Osteocyte (in vitro differentiated cells): ENCODE measurements around the gene SGMS2. TPM values are rescaled to one million over a fixed set of nuclear protein-coding genes. Genes with fewer than 3 reads are reported as not detected.

Experiments
- DNase-seq: peaks from one replicate; pipeline ENCODE4 v3.0.0; 2021; ENCODE audit warnings: mixed read lengths; ENCODE audit not compliant: unreplicated experiment; ENCODE audit errors: extremely low spot score
- H3K27ac Mint-ChIP-seq: one replicate; pipeline ENCODE4 v1.8.0; 2021; ENCODE audit warnings: mild to moderate bottlenecking, mixed read lengths; ENCODE audit not compliant: unreplicated experiment
- H3K27me3 Mint-ChIP-seq: one replicate; pipeline ENCODE4 v1.8.0; 2021; ENCODE audit warnings: mixed read lengths; ENCODE audit not compliant: unreplicated experiment
- H3K36me3 Mint-ChIP-seq: one replicate; pipeline ENCODE4 v1.8.0; 2021; ENCODE audit warnings: mixed read lengths; ENCODE audit not compliant: unreplicated experiment
- H3K4me1 Mint-ChIP-seq: one replicate; pipeline ENCODE4 v1.8.0; 2021; ENCODE audit warnings: mixed read lengths; ENCODE audit not compliant: unreplicated experiment
- H3K4me3 Mint-ChIP-seq: one replicate; pipeline ENCODE4 v1.8.0; 2021; ENCODE audit warnings: mild to moderate bottlenecking, moderate library complexity, mixed read lengths; ENCODE audit not compliant: unreplicated experiment
- H3K9me3 Mint-ChIP-seq: one replicate; pipeline ENCODE4 v1.8.0; 2021; ENCODE audit warnings: mixed read lengths; ENCODE audit not compliant: unreplicated experiment
- total RNA-seq: library from RNA; stranded (reverse); gene quantifications from 2 replicates; pipeline ENCODE4 v1.2.1, GENCODE V29; 2021
- TF ChIP-seq, protein P1 (sequence below): fragments of 200-600 bp; sonication (generic); IDR thresholded peaks from 2 replicates; pipeline ENCODE4 v1.5.0; 2021; ENCODE audit warnings: antibody characterized with exemption, mild to moderate bottlenecking, moderate library complexity

Gene SGMS2
- total RNA-seq, 1 donor from 2014 or later: 15.6 TPM

DNA sequence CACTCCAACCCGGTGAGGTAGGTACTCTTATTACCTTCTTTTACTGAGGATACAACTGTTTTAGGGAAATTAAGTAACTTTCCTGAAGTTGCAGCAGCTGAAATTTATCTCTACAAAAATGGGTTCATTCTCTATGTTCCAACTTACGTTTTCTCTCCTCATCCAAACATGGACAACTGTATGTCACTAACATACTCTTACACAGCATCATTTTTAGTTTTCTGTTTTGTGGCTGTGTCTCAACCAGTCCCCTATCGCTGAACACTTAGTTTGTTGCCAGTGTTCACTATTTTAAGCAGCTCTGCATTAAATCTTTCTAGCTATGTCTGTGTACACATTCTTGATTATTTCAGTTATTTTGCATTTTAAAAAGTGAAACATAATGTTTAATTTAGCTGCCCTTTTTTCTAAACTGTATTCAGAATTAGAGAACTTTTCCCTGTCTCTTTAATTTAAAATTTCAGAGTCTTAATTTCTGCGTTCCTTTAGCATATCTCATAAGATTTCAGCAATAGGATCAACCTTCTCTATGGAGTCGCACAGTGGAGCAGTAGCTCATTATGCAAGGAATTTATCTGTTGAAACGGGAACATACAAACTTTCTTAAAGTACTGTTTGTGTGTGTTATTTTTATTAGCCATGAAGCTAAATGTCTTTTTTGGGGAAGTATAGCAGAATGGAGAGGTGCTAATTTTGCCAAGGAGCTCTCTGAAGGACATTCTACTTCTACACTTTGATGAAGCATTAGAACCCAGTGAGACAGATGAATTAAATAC is 3.8 kb downstream of the SGMS2 start:
- Mint-ChIP-seq H3K4me3 (no peak overlapping the region), H3K36me3 (peaks cover 1% of the 10 kb centered on the region), H3K27me3 (no peaks in the 10 kb centered on the region), H3K4me1 (peaks cover 26% of the 10 kb centered on the region), H3K27ac (no peak overlapping the region), H3K9me3 (peaks cover 1% of the 10 kb centered on the region)
- DNase-seq: no peak
- TF ChIP-seq, protein P1, sequence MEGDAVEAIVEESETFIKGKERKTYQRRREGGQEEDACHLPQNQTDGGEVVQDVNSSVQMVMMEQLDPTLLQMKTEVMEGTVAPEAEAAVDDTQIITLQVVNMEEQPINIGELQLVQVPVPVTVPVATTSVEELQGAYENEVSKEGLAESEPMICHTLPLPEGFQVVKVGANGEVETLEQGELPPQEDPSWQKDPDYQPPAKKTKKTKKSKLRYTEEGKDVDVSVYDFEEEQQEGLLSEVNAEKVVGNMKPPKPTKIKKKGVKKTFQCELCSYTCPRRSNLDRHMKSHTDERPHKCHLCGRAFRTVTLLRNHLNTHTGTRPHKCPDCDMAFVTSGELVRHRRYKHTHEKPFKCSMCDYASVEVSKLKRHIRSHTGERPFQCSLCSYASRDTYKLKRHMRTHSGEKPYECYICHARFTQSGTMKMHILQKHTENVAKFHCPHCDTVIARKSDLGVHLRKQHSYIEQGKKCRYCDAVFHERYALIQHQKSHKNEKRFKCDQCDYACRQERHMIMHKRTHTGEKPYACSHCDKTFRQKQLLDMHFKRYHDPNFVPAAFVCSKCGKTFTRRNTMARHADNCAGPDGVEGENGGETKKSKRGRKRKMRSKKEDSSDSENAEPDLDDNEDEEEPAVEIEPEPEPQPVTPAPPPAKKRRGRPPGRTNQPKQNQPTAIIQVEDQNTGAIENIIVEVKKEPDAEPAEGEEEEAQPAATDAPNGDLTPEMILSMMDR: no peak

DNA sequence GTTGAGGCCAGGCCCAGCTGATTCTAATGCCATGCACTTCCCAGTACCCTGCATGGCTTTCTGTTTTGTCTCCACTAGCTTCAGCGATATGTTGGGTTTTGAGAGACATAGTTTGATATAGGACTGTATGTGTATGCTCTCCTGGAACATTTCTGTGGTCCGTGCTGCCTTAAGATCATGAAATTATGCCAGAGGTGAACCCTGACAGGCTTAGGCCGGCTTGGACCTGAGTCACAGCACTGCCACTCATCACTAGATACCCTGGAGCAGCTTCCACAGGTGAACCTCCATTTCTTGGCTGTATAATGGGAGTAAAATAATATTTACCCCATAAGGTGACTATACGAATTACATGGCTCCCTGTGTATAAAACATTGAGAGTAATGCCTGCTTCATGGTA is 6.4 kb downstream of the SGMS2 start:
- no peak for DNase-seq
- no peak overlapping the region for H3K4me3 Mint-ChIP-seq
- no peak overlapping the region for H3K27ac Mint-ChIP-seq
- H3K36me3 Mint-ChIP-seq: peaks cover 3% of the 10 kb centered on the region
- peaks cover 10% of the 10 kb centered on the region for H3K4me1 Mint-ChIP-seq
- TF ChIP-seq, protein P1: no peak
- H3K27me3 Mint-ChIP-seq: no peaks in the 10 kb centered on the region
- peaks cover 3% of the 10 kb centered on the region for H3K9me3 Mint-ChIP-seq

DNA sequence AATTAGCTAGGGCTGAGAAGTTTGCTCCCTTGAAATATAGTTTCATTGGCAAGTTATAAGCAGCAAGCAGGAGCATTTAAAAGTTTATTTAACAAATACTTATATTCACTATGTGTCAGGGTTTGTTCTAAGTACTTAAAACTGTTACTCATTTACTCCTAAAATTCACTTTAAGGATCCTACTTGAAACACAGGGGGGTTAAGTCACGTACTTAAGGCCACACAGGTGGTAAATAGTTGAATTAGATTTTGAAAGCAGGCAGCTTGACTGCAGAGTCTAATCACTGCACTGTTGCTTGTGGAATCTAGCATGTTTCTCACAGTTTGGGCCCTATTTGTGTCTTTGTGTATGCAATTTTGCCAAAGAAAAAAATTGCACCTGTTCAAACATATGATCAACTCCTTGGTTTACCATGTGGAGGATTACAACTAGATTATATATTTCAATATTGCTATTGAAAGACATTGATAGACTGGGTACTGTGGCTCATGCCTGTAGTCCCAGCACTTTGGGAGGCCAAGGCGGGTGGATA is 7.6 kb downstream of the SGMS2 start:
- Mint-ChIP-seq H3K4me3 (no peak overlapping the region), H3K27ac (no peak overlapping the region), H3K4me1 (no peaks in the 10 kb centered on the region), H3K9me3 (peaks cover 3% of the 10 kb centered on the region), H3K27me3 (no peaks in the 10 kb centered on the region), H3K36me3 (peaks cover 3% of the 10 kb centered on the region)
- DNase-seq: no peak
- TF ChIP-seq, protein P1: no peak

DNA sequence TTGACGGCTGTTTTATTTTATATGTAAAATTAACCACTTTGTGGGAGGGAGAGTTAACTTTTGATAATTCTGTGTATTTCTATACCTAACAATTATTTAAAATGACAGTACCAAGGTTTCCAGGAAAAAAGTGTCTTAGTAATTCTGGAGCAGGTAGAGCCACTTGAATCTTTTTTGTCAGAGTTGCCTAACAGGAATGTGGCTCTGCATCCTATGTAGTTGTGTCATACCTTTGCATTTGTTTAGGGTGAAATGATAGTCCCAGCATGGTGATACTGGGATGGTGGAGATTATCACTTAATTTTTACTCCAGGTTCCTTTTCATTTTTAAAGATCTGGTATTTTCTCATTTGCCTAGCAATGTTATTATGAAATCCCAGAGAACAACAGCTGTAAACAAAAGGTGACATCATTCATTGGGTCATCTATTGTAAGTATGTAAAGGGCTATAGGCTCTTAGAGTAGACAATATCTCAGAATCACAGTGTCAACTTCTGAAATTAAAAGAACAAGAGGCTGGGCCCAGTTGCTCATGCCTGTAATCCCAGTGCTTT is 9.6 kb downstream of the SGMS2 start:
- Mint-ChIP-seq H3K9me3 (peaks cover 3% of the 10 kb centered on the region), H3K27ac (no peak overlapping the region), H3K4me1 (no peaks in the 10 kb centered on the region), H3K27me3 (no peaks in the 10 kb centered on the region), H3K4me3 (no peak overlapping the region), H3K36me3 (peaks cover 3% of the 10 kb centered on the region)
- TF ChIP-seq, protein P1: no peak
- DNase-seq: no peak

DNA sequence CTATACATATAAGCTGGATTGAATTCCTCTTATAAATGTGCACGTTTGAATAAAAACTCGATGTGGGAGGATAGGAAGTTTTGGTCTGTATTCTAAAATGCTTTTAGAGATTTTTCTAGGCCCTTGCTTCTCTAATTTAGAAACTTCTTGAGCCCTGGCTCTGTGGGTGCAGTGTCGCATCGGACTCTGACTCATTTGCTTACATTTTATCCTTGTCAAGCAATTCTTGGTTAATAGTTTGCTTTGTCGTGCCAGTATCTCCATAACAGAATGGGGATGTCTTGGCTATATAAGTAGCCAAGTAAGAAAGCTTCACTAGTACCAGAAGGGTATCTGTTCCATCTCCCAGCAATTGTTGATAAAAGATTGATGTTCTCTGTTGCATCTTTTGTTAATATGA is 10.7 kb downstream of the SGMS2 start:
- no peak overlapping the region for H3K4me3 Mint-ChIP-seq

More for the DNA sequence above, 10.7 kb downstream of the SGMS2 start:
- H3K27ac Mint-ChIP-seq: no peak overlapping the region
- TF ChIP-seq, protein P1: no peak
- H3K27me3 Mint-ChIP-seq: no peaks in the 10 kb centered on the region
- H3K36me3 Mint-ChIP-seq: peaks cover 3% of the 10 kb centered on the region
- no peak for DNase-seq
- H3K4me1 Mint-ChIP-seq: no peaks in the 10 kb centered on the region
- H3K9me3 Mint-ChIP-seq: peaks cover 3% of the 10 kb centered on the region
